HepG2 (cell line): Measurements from ENCODE around the gene PIP5KL1. TPM values are rescaled to one million over a fixed set of nuclear protein-coding genes. Genes with fewer than 3 reads are reported as not detected.

Source experiments
- ATAD3A ChIP-seq: sonication (generic); formaldehyde crosslinking; IDR thresholded peaks from 2 replicates; pipeline ENCODE4 v1.4.0; 2020; ENCODE audit warnings: missing genetic modification reagents
- CENPX ChIP-seq: sonication (generic); formaldehyde crosslinking; IDR thresholded peaks from 2 replicates; pipeline ENCODE4 v1.9.0; 2021; ENCODE audit warnings: mild to moderate bottlenecking, missing genetic modification reagents, moderate library complexity
- EHMT2 ChIP-seq: fragments of 200-600 bp; sonication (generic); IDR thresholded peaks from 2 replicates; pipeline ENCODE4 v1.7.0; 2017; ENCODE audit warnings: antibody characterized with exemption, low read depth, low read length, borderline replicate concordance
- IKZF4 ChIP-seq: sonication (generic); formaldehyde crosslinking; IDR thresholded peaks from 2 replicates; pipeline ENCODE4 v1.5.1; 2020; ENCODE audit warnings: borderline replicate concordance, mild to moderate bottlenecking, low read depth, missing genetic modification reagents; ENCODE audit errors: not compliant biosample characterization
- NPAS2 ChIP-seq: sonication (generic); formaldehyde crosslinking; IDR thresholded peaks from 2 replicates; pipeline ENCODE4 v1.8.0; 2022; ENCODE audit warnings: mild to moderate bottlenecking, missing genetic modification reagents, borderline replicate concordance
- PHB2 ChIP-seq: fragments of 450-650 bp; IDR thresholded peaks from 2 replicates; pipeline ENCODE4 v1.6.1; 2018; ENCODE audit not compliant: partially characterized antibody
- PHF20 ChIP-seq: sonication (generic); formaldehyde crosslinking; IDR thresholded peaks from 2 replicates; pipeline ENCODE4 v1.5.0; 2020; ENCODE audit warnings: mild to moderate bottlenecking, missing genetic modification reagents
- RXRB ChIP-seq: IDR thresholded peaks from 2 replicates; pipeline ENCODE4 v1.6.1; 2016; ENCODE audit warnings: borderline replicate concordance, missing genetic modification reagents, missing compliant biosample characterization
- SAP130 ChIP-seq: IDR thresholded peaks from 2 replicates; pipeline ENCODE4 v1.6.1; 2016; ENCODE audit warnings: low read depth
- SMC3 ChIP-seq: IDR thresholded peaks from 2 replicates; pipeline ENCODE4 v1.6.1; 2011; ENCODE audit warnings: low read length, improper control_type of control experiment
- SP2 ChIP-seq: sonication (generic); formaldehyde crosslinking; IDR thresholded peaks from 2 replicates; pipeline ENCODE4 v1.5.1; 2020; ENCODE audit warnings: mild to moderate bottlenecking, missing genetic modification reagents
- SSRP1 ChIP-seq: IDR thresholded peaks from 2 replicates; pipeline ENCODE4 v1.6.1; 2016; ENCODE audit warnings: control low read depth
- TCF12 ChIP-seq, 2 experiments: fragments of 450-650 bp in 1 of 2; sonication (generic) in 1 of 2; formaldehyde crosslinking in 1 of 2; IDR thresholded peaks; 2 replicates each; pipeline versions ENCODE4 v1.6.1 to v1.8.0; 2017 to 2022; ENCODE audit warnings: antibody characterized with exemption in 1 of 2, mild to moderate bottlenecking in 1 of 2, missing genetic modification reagents in 1 of 2, moderate library complexity in 1 of 2
- TEAD3 ChIP-seq: optimal IDR thresholded peaks from 2 replicates; pipeline ENCODE3; 2016; ENCODE audit warnings: borderline replicate concordance
- XRCC5 ChIP-seq: fragments of 200-400 bp; formaldehyde crosslinking; optimal IDR thresholded peaks from 2 replicates; pipeline ENCODE3; 2017; ENCODE audit warnings: mild to moderate bottlenecking, low read length
- ZNF160 ChIP-seq: sonication (generic); formaldehyde crosslinking; IDR thresholded peaks from 2 replicates; pipeline ENCODE4 v1.8.0; 2022; ENCODE audit warnings: mild to moderate bottlenecking, inconsistent platforms, missing genetic modification reagents
- ZNF326 ChIP-seq: sonication (generic); formaldehyde crosslinking; IDR thresholded peaks from 2 replicates; pipeline ENCODE4 v1.4.0; 2020; ENCODE audit warnings: missing genetic modification reagents, borderline replicate concordance
- ZNF557 ChIP-seq: sonication (generic); formaldehyde crosslinking; IDR thresholded peaks from 2 replicates; pipeline ENCODE4 v1.4.0; 2020; ENCODE audit warnings: missing genetic modification reagents
- ZNF746 ChIP-seq: sonication (generic); formaldehyde crosslinking; IDR thresholded peaks from 2 replicates; pipeline ENCODE4 v1.8.0; 2022; ENCODE audit warnings: mild to moderate bottlenecking, missing genetic modification reagents
- ZNF747 ChIP-seq: sonication (generic); formaldehyde crosslinking; IDR thresholded peaks from 2 replicates; pipeline ENCODE4 v1.8.1; 2023; ENCODE audit warnings: missing genetic modification reagents, mild to moderate bottlenecking, borderline replicate concordance
- polyA plus RNA-seq, 8 experiments: library from polyadenylated mRNA; depleted of rRNA in 3 of 8; stranded (reverse) in 7 of 8; unstranded in 1 of 8; fragments of >200 nt; fragmentation: Illumina TruSeq in 4 of 8; extraction: Trizol in 4 of 8; gene quantifications; 2 replicates each; pipeline versions ENCODE4 v1.2.1 to v1.2.3, GENCODE V29; 2011 to 2016; ENCODE audit warnings: low read depth in 4 of 8, missing spikeins in 1 of 8, mixed read lengths in 1 of 8; ENCODE audit not compliant: insufficient read depth in 1 of 8
- total RNA-seq, 5 experiments: library from RNA; depleted of rRNA; stranded (reverse); fragments of >200 nt; fragmentation: Illumina TruSeq; extraction: Trizol; gene quantifications; 2 replicates each; pipeline ENCODE4 v1.2.3, GENCODE V29; 2016; ENCODE audit warnings: low read depth in 1 of 5
- TF ChIP-seq, protein P1 (sequence below): sonication (generic); formaldehyde crosslinking; IDR thresholded peaks from 2 replicates; pipeline ENCODE4 v1.4.0; 2020; ENCODE audit warnings: missing genetic modification reagents
- TF ChIP-seq, protein P2 (sequence below): sonication (generic); formaldehyde crosslinking; IDR thresholded peaks from 2 replicates; pipeline ENCODE4 v1.4.0; 2020; ENCODE audit warnings: missing genetic modification reagents
- TF ChIP-seq, protein P3 (sequence below): IDR thresholded peaks from 2 replicates; pipeline ENCODE4 v1.6.1; 2016; ENCODE audit warnings: low read depth, control low read depth
- TF ChIP-seq, protein P4 (sequence below), 2 experiments: fragments of 450-650 bp in 1 of 2; sonication (generic) in 1 of 2; formaldehyde crosslinking; IDR thresholded peaks; 2 replicates each; pipeline versions ENCODE4 v1.5.0 to v1.8.0; 2020 to 2022; ENCODE audit warnings: mild to moderate bottlenecking in 1 of 2, missing genetic modification reagents in 1 of 2

Gene PIP5KL1
- total and polyA plus RNA-seq, 2 of the 13 experiments (the other 11 are each of a cell fraction or from before 2014, with no cell fraction given) = 0.20 to 0.49 TPM

DNA sequence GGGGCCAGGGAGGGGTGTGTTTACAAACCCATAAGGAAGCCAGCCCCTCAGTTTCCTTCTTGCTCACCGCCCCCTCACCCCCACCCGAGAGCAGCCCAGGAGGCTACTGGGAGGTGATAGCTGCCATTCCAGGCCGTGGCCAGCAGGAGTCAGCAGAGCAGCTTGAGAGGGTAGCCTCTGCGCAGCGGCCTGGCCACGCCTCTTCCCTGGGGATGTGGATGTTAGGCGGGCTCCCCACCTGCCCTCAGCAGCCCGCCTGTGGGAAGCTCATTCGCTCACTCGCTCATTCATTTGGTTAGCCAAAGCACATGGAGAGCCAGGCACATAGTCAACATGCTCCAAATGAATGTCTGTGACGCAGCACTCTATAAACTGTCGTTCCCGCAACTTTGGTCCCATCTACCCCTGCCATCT is 13.2 kb upstream of the PIP5KL1 start (continued):
- no peak for TF ChIP-seq ATAD3A (CRISPR knock-in tag)
- TF ChIP-seq, protein P1, sequence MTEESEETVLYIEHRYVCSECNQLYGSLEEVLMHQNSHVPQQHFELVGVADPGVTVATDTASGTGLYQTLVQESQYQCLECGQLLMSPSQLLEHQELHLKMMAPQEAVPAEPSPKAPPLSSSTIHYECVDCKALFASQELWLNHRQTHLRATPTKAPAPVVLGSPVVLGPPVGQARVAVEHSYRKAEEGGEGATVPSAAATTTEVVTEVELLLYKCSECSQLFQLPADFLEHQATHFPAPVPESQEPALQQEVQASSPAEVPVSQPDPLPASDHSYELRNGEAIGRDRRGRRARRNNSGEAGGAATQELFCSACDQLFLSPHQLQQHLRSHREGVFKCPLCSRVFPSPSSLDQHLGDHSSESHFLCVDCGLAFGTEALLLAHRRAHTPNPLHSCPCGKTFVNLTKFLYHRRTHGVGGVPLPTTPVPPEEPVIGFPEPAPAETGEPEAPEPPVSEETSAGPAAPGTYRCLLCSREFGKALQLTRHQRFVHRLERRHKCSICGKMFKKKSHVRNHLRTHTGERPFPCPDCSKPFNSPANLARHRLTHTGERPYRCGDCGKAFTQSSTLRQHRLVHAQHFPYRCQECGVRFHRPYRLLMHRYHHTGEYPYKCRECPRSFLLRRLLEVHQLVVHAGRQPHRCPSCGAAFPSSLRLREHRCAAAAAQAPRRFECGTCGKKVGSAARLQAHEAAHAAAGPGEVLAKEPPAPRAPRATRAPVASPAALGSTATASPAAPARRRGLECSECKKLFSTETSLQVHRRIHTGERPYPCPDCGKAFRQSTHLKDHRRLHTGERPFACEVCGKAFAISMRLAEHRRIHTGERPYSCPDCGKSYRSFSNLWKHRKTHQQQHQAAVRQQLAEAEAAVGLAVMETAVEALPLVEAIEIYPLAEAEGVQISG = peak; percentile 39; the same call in 1 of the 2 replicates
- TF ChIP-seq SSRP1 = peak; percentile 1; the same call in 1 of the 2 replicates
- TF ChIP-seq, protein P2, sequence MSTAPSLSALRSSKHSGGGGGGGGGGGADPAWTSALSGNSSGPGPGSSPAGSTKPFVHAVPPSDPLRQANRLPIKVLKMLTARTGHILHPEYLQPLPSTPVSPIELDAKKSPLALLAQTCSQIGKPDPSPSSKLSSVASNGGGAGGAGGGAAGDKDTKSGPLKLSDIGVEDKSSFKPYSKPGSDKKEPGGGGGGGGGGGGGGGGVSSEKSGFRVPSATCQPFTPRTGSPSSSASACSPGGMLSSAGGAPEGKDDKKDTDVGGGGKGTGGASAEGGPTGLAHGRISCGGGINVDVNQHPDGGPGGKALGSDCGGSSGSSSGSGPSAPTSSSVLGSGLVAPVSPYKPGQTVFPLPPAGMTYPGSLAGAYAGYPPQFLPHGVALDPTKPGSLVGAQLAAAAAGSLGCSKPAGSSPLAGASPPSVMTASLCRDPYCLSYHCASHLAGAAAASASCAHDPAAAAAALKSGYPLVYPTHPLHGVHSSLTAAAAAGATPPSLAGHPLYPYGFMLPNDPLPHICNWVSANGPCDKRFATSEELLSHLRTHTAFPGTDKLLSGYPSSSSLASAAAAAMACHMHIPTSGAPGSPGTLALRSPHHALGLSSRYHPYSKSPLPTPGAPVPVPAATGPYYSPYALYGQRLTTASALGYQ = no peak
- TF ChIP-seq SP2 (CRISPR knock-in tag) = no peak
- TF ChIP-seq ZNF326 (CRISPR knock-in tag) = 0 out of 2 replicates have a peak, but pooled peaks have one; percentile 55
- no peak for TF ChIP-seq ZNF160 (CRISPR knock-in tag)
- TF ChIP-seq XRCC5 = peak; percentile 87
- TF ChIP-seq TEAD3 = peak; percentile 74
- TF ChIP-seq PHF20 (CRISPR knock-in tag) = no peak
- TF ChIP-seq CENPX (CRISPR knock-in tag) = no peak
- TF ChIP-seq, protein P3, sequence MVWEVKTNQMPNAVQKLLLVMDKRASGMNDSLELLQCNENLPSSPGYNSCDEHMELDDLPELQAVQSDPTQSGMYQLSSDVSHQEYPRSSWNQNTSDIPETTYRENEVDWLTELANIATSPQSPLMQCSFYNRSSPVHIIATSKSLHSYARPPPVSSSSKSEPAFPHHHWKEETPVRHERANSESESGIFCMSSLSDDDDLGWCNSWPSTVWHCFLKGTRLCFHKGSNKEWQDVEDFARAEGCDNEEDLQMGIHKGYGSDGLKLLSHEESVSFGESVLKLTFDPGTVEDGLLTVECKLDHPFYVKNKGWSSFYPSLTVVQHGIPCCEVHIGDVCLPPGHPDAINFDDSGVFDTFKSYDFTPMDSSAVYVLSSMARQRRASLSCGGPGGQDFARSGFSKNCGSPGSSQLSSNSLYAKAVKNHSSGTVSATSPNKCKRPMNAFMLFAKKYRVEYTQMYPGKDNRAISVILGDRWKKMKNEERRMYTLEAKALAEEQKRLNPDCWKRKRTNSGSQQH (CRISPR knock-in tag) = no peak
- no peak for TF ChIP-seq ZNF557 (CRISPR knock-in tag)
- no peak for TF ChIP-seq TCF12 (IDR thresholded peaks at IDR 0.05)
- no peak for TF ChIP-seq TCF12 (CRISPR knock-in tag; IDR thresholded peaks at IDR 0.05)
- TF ChIP-seq NPAS2 (CRISPR knock-in tag) = no peak
- no peak for TF ChIP-seq ZNF746 (CRISPR knock-in tag)
- TF ChIP-seq RXRB (CRISPR knock-in tag) = 0 out of 2 replicates have a peak, but pooled peaks have one; percentile 27
- TF ChIP-seq EHMT2 = no peak
- TF ChIP-seq SAP130 (CRISPR knock-in tag) = peak; percentile 44; the same call in 1 of the 2 replicates
- TF ChIP-seq, protein P4, sequence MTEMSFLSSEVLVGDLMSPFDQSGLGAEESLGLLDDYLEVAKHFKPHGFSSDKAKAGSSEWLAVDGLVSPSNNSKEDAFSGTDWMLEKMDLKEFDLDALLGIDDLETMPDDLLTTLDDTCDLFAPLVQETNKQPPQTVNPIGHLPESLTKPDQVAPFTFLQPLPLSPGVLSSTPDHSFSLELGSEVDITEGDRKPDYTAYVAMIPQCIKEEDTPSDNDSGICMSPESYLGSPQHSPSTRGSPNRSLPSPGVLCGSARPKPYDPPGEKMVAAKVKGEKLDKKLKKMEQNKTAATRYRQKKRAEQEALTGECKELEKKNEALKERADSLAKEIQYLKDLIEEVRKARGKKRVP (CRISPR knock-in tag; IDR thresholded peaks at IDR 0.05) = no peak
- TF ChIP-seq SMC3 = peak; percentile 47; the same call in 1 of the 2 replicates
- TF ChIP-seq PHB2 = no peak
- TF ChIP-seq IKZF4 (CRISPR knock-in tag) = no peak
- 0 out of 2 replicates have a peak, but pooled peaks have one; percentile 19 for TF ChIP-seq ZNF747
